Measurements from ENCODE around the gene PGD. TPM values are rescaled to one million over a fixed set of nuclear protein-coding genes. Genes with fewer than 3 reads are reported as not detected.
A peak's percentile ranks its signal among the peaks of the same experiment; 100 is the strongest.

Gene PGD
- total and polyA plus RNA-seq, 2 of the 13 experiments (the other 11 are each of a cell fraction or from before 2014, with no cell fraction given) = 64.8 to 210 TPM

GRCh38 chr1:10398734-10399443 lies at the start of gene PGD (continued):
- TF ChIP-seq ZNF607 (CRISPR knock-in tag; IDR thresholded peaks at IDR 0.05; ENCODE audit: borderline replicate concordance) (peak; percentile 86; the same call in 1 of the 2 replicates), HHEX (CRISPR knock-in tag; IDR thresholded peaks at IDR 0.05) (no peak), ZNF747 (CRISPR knock-in tag; IDR thresholded peaks at IDR 0.05; ENCODE audit: borderline replicate concordance) (peak; percentile 76; the same call in 1 of the 2 replicates), ZNF142 (CRISPR knock-in tag; IDR thresholded peaks at IDR 0.05) (peak; percentile 92), SMAD9 (CRISPR knock-in tag; IDR thresholded peaks at IDR 0.05) (no peak; the same call in 1 of the 2 replicates), ZNF609 (CRISPR knock-in tag; IDR thresholded peaks at IDR 0.05; ENCODE audit: borderline replicate concordance) (peak; percentile 75), GLMP (CRISPR knock-in tag; IDR thresholded peaks at IDR 0.05; ENCODE audit: borderline replicate concordance) (0 out of 2 replicates have a peak, but pooled peaks have one; percentile 70), ZBTB39 (CRISPR knock-in tag; IDR thresholded peaks at IDR 0.05) (no peak; the same call in 1 of the 2 replicates), ZNF235 (CRISPR knock-in tag; IDR thresholded peaks at IDR 0.05; ENCODE audit: borderline replicate concordance) (peak; percentile 81; the same call in 1 of the 2 replicates), ZNF800 (CRISPR knock-in tag; IDR thresholded peaks at IDR 0.05) (peak; percentile 94), TCF7L2 (IDR thresholded peaks at IDR 0.05; ENCODE audit: low read depth, low read length) (no peak)
